ENCODE measurements around the gene ZIC4.

ZIC4 gene
- 0 to 0.09 reads per million in 2 donors for total RNA-seq

DNA sequence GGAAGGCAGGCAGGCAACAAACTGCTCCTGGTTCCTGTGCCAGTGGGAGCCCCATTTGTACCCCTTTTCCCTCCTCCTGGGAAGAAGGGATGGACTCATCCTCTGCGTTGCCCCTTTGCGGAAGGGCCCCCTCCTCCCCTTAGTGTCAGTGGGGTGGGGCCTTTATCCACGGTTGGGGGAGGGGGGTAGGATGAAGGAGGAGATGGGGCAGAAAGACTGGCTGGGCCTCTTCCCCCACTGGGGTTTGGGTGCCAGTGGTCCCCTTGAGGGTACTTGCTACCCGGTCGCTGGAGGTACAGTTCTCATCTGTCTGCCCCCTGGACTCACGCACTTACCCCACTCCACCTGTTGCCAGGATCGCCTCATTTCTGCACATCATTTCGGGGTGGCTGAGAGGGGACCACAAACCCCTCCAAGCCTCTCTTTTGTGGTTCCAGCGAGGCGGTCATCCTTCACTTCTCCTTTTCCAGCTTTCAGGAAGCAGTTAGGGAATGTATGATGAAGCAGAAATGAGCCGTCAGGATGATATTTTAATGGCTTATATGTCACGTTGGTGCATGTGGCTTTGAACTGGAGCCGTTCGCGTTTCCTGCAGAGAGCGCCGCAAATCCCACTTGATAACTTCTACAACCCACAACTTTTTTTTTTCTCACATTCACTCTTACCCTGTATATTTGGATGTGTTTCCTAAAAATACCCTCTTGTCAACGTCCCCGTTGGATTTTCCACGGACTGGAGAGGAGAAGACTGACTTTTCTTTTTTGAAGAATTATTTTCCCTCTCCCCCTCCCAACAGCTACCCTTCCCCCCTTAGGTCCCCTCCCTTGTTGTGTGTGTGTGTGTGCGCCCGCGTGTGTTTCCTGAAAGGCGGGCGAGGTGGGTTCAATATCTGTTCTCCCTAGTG, at the start of gene ZIC4:
Gene ZIC4, minus strand, starts transcription at position 516 of the 904 bp plus-strand sequence. CDS start 3,746 bp downstream, outside the sequence.
- DNase-seq, result no peak

- no peak for DNase-seq
These were observed 43.3 kb upstream of the ZIC4 start for GRCh38 chr3:147449669-147450068.

DNA sequence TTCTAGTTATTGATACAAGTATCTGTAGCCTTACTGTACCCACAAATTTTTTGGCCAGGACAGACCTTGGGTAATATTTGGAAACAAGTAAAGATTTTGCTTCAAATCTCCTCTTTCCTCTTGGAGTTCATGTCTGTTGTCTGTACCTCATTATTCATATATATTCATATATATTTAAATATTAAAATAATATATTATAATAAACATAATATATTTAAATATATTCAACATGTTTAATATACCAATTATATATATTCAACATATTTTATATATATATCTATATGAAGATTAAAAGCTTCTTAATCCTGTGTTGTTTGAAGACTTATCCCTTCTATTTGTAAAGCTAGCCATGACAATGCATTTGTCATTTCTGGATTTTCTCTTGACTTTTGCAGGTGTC, 40.9 kb upstream of the ZIC4 start:
- DNase-seq, result no peak

DNA sequence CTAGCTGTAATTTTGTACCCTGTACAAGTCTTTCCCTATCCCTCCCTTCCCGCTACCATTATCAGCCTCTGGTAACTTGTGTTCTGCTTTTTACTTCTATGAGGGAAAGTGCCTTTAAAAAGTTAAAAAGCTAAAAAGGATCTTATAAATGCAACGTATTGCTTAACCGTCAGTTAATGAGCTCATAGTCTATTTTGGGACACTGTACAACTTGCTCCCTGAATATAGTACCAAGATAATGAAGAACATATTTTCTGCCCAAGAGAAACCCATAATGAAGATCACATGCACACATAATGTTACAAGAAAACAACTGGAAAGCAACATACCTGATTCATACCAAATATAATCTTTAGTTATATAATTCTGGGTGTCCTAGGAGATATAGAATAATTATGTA, 25.4 kb upstream of the ZIC4 start:
- DNase-seq, result no peak

- DNase-seq, result no peak
These were observed 22.4 kb upstream of the ZIC4 start for GRCh38 chr3:147428754-147429153.

- DNase-seq, result no peak
These were observed 22.0 kb upstream of the ZIC4 start for GRCh38 chr3:147428326-147428725.

DNA sequence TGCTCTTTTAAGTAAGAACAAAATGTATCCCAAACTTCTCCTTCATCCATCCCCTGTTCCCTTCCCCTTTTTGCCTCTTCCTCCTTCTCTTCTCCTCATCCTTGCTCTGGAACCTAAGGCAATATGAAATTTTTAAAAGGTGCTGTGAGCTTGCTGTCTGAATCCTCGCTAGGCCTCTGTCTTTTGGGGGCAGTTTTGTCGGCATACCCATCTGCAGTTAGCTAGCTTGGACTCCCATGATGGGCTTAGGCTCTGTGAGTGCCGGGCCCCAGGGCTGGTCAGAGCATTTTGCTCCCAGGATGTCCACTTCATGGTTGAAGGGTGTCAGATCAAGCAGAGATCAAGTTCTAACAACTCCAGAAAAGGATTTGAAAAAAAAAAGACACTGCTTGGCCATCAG, 21.4 kb upstream of the ZIC4 start:
- no peak for DNase-seq

DNA sequence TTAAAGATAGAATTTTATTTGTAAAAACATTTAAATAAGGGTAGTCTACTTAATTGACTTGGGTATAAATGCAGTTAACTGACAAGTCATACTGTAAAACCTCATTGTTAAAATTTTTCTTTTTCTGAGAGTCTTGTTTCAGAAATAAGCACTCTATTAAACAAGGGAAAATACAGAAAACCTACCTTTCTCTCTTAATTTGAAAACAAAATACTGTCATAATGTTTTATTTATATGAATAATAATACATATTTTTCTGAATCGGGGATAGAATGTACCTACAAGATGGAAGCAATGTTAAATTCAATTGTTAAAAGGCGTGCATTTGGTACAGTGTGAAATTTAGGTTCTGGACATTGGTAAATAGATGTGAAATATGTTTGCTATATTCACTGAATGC, 20.6 kb upstream of the ZIC4 start:
- DNase-seq, result no peak

- no peak for DNase-seq
These were observed 19.1 kb upstream of the ZIC4 start for GRCh38 chr3:147425388-147425850.

- DNase-seq, result no peak
These were observed 18.4 kb upstream of the ZIC4 start for GRCh38 chr3:147424581-147425387.

- DNase-seq, result no peak
These were observed 17.6 kb upstream of the ZIC4 start for GRCh38 chr3:147423798-147424580.

- no peak for DNase-seq
These were observed 17.1 kb upstream of the ZIC4 start for GRCh38 chr3:147423537-147423797.

DNA sequence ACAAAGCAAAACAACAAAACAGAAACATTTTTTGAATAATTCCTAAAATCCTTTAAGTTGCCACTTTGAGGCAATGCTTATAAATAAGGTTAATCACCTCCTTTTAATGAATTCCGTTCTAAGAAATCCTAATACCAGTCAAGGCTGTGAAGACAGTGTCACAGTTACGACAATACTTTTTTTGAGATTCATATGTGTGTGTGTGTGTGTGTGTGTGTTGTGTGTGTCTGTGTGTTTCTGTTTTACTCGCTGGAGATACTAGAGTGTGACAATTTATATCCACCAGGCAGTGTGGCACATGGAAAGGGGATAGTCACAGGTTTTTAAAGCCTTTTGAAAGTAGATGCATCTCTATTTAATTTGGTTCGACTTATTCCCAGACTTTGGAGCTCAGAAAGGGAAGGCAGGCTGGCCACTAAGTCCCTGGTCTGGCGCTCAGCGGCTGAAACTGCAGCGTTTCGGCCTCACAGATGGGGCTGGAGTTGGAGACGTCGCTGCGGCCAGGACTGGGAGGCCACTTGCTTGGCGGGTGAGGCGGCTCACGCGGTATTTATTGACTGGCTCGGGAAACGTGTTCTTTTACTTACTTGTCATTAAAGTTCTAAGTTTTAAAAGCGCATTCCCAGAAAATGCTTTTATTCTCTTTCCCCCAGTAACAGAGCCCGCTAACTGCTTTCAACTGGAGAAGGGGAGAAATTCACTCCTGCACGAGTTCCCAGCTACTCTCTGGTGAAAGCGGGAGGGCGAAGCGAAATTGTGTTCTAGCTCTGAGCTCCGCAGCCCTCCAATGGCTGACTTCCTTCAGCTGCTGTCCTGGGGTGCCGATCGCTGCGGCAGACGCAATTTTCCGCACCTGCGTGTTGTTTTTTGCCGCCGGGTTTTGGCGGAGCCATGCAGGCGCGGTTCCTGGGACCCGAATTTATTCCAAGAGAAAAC, 16.5 kb upstream of the ZIC4 start:
- DNase-seq, result no peak

DNA sequence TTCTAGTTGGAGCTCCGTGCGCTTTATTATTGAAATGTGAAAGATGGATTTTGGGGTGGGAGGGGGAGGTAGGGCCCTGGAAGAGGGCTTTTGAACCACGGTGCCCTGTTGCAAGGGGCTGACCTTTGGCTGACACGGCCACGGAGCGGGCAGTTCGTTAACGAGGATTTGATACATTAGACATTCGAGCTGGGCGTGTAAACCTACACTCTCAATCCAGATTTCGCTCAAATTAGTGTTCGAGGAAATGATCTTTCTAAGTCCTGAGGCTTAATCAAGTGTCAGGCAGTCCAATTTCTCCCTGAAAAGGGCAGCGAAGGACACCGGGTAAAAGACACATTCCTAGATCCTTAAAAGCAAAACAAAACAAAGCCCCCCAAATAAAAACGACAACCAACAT, 15.9 kb upstream of the ZIC4 start:
- no peak for DNase-seq

GRCh38 chr3:147421184-147421912, 15.0 kb upstream of the ZIC4 start:
- no peak for DNase-seq

GRCh38 chr3:147420353-147421183, 14.2 kb upstream of the ZIC4 start:
- DNase-seq, result no peak

- no peak for DNase-seq
These were observed 13.5 kb upstream of the ZIC4 start for GRCh38 chr3:147419781-147420224.

GRCh38 chr3:147418808-147419701, 12.7 kb upstream of the ZIC4 start:
- DNase-seq, result no peak

GRCh38 chr3:147418371-147418781, 12.0 kb upstream of the ZIC4 start:
- no peak for DNase-seq
